ENCODE results near the gene MDM4.

DNA sequence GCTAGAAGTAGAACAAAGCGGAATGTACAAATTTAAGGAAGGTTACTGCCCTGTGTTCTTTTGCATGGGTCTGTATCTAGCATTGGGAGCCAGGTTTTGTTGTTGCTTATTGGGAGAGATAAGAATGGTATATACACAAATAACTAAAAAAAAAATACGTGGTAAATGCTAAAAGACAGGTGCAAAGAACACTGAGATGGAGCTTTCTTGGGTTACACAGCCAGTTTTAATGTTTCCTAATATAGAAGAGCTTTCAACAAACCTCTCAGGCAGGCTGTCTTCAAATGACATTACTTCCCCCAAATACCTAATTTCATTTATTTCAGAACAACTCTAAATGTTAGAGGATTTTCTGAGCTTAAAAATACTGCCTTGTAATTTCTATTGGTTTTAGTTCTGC lies 1.4 kb upstream of the MDM4 start:
- TF ChIP-seq, protein P1, sequence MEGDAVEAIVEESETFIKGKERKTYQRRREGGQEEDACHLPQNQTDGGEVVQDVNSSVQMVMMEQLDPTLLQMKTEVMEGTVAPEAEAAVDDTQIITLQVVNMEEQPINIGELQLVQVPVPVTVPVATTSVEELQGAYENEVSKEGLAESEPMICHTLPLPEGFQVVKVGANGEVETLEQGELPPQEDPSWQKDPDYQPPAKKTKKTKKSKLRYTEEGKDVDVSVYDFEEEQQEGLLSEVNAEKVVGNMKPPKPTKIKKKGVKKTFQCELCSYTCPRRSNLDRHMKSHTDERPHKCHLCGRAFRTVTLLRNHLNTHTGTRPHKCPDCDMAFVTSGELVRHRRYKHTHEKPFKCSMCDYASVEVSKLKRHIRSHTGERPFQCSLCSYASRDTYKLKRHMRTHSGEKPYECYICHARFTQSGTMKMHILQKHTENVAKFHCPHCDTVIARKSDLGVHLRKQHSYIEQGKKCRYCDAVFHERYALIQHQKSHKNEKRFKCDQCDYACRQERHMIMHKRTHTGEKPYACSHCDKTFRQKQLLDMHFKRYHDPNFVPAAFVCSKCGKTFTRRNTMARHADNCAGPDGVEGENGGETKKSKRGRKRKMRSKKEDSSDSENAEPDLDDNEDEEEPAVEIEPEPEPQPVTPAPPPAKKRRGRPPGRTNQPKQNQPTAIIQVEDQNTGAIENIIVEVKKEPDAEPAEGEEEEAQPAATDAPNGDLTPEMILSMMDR (IDR thresholded peaks at IDR 0.05), result no peak
- TF ChIP-seq POLR2A (IDR thresholded peaks at IDR 0.05; ENCODE audit: low read depth), result no peak
